Endothelial cell of umbilical vein (primary cell): ENCODE results near the gene MC2R.

Experiments
- EZH2 ChIP-seq: IDR thresholded peaks from 2 replicates; pipeline ENCODE4 v1.6.1; 2012; ENCODE audit warnings: borderline replicate concordance, low read depth, mild to moderate bottlenecking, moderate library complexity, low read length, inconsistent platforms; ENCODE audit not compliant: severe bottlenecking
- TF ChIP-seq, protein P1 (sequence below), 2 donors: IDR thresholded peaks; 1 replicate in 1 of 2; 2 replicates in 1 of 2; pipeline ENCODE4 v1.5.1; 2011; ENCODE audit warnings: low read length in 2 of 2, mild to moderate bottlenecking in 2 of 2, moderate library complexity in 2 of 2, control low read depth in 1 of 2, inconsistent platforms in 1 of 2, low read depth in 1 of 2; ENCODE audit not compliant: insufficient read depth in 1 of 2; ENCODE audit errors: extremely low read depth in 1 of 2

DNA sequence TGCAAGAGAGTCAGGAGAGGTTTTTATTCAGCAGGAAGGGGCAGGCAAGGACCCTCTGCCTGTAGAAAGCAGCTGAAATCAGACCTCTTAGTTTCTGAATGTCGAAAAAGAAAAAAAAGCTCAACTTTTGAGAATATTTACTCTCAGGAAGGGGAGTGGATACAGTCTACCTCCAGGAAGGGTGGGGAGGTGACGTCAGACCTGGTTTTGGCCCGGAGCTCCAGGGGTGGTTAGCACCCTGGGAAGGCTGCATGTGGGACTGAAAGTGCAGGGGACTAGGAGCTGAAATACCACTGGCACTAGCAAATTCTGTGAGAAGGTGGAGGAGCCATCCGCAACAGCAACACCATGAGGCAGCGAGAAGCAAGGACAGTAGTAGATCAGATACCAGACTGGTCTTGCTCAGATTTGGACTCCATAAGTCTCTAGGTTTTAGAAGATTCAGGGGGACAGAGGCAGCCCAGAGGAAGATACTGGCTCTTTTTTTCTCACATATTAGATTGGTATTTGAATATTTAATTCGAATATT lies 19.8 kb downstream of the MC2R start:
- TF ChIP-seq, protein P1, sequence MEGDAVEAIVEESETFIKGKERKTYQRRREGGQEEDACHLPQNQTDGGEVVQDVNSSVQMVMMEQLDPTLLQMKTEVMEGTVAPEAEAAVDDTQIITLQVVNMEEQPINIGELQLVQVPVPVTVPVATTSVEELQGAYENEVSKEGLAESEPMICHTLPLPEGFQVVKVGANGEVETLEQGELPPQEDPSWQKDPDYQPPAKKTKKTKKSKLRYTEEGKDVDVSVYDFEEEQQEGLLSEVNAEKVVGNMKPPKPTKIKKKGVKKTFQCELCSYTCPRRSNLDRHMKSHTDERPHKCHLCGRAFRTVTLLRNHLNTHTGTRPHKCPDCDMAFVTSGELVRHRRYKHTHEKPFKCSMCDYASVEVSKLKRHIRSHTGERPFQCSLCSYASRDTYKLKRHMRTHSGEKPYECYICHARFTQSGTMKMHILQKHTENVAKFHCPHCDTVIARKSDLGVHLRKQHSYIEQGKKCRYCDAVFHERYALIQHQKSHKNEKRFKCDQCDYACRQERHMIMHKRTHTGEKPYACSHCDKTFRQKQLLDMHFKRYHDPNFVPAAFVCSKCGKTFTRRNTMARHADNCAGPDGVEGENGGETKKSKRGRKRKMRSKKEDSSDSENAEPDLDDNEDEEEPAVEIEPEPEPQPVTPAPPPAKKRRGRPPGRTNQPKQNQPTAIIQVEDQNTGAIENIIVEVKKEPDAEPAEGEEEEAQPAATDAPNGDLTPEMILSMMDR (IDR thresholded peaks at IDR 0.05; ENCODE audit: extremely low read depth in 1 of 2, insufficient read depth in 1 of 2, low read depth in 1 of 2, low read length in 2 of 2) = no peak
- no peak for TF ChIP-seq EZH2
